Keratinocyte (primary cell): ENCODE results near the gene PSMB2.

Source experiments
- EZH2 ChIP-seq: IDR thresholded peaks from one replicate; pipeline ENCODE4 v1.6.1; 2012; ENCODE audit warnings: inconsistent platforms, mild to moderate bottlenecking, low read length, moderate library complexity
- TF ChIP-seq, protein P1 (sequence below), 3 experiments: IDR thresholded peaks in 1 of 3; conservative IDR thresholded peaks in 1 of 3; optimal IDR thresholded peaks in 1 of 3; 2 replicates in 2 of 3; 3 replicates in 1 of 3; pipeline versions ENCODE3 to v1.5.1; 2011; ENCODE audit warnings: low read length in 3 of 3, mild to moderate bottlenecking in 3 of 3, moderate library complexity in 2 of 3, control low read depth in 1 of 3, inconsistent platforms in 1 of 3; ENCODE audit not compliant: insufficient read depth in 2 of 3; ENCODE audit errors: extremely low read depth in 1 of 3

DNA sequence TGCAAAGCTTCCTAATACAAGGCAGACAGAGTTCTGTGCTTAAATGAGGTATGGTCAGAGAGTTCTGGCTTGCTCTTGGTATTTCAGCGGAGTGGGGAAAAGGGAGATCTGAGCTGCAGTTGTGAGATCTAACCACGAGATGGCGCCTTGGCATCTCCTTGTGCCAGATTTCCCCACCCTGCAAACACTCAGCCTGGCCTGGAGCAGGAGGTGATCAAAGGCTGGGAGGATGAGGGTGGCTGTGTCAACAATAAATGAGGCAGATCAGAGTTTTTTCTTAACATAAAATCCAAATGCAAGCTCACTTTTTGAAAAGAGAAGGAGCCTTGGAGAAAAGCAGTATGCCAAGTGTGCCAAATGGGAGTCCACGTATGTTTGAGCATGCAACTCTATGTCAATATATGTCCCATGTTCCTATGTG lies 72.3 kb downstream of the PSMB2 start:
- TF ChIP-seq, protein P1, sequence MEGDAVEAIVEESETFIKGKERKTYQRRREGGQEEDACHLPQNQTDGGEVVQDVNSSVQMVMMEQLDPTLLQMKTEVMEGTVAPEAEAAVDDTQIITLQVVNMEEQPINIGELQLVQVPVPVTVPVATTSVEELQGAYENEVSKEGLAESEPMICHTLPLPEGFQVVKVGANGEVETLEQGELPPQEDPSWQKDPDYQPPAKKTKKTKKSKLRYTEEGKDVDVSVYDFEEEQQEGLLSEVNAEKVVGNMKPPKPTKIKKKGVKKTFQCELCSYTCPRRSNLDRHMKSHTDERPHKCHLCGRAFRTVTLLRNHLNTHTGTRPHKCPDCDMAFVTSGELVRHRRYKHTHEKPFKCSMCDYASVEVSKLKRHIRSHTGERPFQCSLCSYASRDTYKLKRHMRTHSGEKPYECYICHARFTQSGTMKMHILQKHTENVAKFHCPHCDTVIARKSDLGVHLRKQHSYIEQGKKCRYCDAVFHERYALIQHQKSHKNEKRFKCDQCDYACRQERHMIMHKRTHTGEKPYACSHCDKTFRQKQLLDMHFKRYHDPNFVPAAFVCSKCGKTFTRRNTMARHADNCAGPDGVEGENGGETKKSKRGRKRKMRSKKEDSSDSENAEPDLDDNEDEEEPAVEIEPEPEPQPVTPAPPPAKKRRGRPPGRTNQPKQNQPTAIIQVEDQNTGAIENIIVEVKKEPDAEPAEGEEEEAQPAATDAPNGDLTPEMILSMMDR (optimal IDR thresholded peaks at IDR 0.05 in 1 of 3, IDR thresholded peaks at IDR 0.05 in 1 of 3, conservative IDR thresholded peaks at IDR 0.05 in 1 of 3; ENCODE audit: extremely low read depth in 1 of 3, insufficient read depth in 2 of 3, low read length in 3 of 3) = peak; percentile 87 to 97 (median 96)
- TF ChIP-seq EZH2 = no peak
